Mesenchymal stem cell (in vitro differentiated cells and primary cell): ENCODE results near the gene SLC6A13. TPM values are rescaled to one million over a fixed set of nuclear protein-coding genes. Genes with fewer than 3 reads are reported as not detected.
A peak's percentile ranks its signal among the peaks of the same experiment; 100 is the strongest.

Experiments
- DNase-seq: peaks from one replicate; pipeline ENCODE4 v3.0.0-alpha.2; 2013
- H2AFZ ChIP-seq: one replicate; pipeline ENCODE4 v1.6.1; 2013; ENCODE audit warnings: low read depth, mild to moderate bottlenecking, control low read depth, inconsistent platforms, low read length, moderate library complexity
- H2AK5ac ChIP-seq: 2 replicates; pipeline ENCODE4 v1.6.1; 2013; ENCODE audit warnings: low read length, moderate library complexity, mild to moderate bottlenecking, inconsistent platforms; ENCODE audit not compliant: severe bottlenecking
- H2BK120ac ChIP-seq: one replicate; pipeline ENCODE4 v1.6.1; 2013; ENCODE audit warnings: low read depth, mild to moderate bottlenecking, inconsistent platforms, low read length, moderate library complexity
- H2BK12ac ChIP-seq, 2 experiments: one replicate each; pipeline ENCODE4 v1.6.1; 2013; ENCODE audit warnings: inconsistent platforms in 2 of 2, low read length in 2 of 2, mild to moderate bottlenecking in 2 of 2, moderate library complexity in 2 of 2, control low read depth in 1 of 2
- H2BK15ac ChIP-seq: one replicate; pipeline ENCODE4 v1.6.1; 2013; ENCODE audit warnings: mild to moderate bottlenecking, low read depth, inconsistent platforms; ENCODE audit not compliant: poor library complexity, severe bottlenecking
- H2BK5ac ChIP-seq: 2 replicates; pipeline ENCODE4 v1.6.1; 2013; ENCODE audit warnings: low read depth, mild to moderate bottlenecking, low read length, control low read depth, inconsistent platforms; ENCODE audit not compliant: poor library complexity, severe bottlenecking
- H3K14ac ChIP-seq, 2 experiments: one replicate each; pipeline ENCODE4 v1.6.1; 2013; ENCODE audit warnings: inconsistent platforms in 2 of 2, low read length in 2 of 2, control low read depth in 1 of 2, mild to moderate bottlenecking in 1 of 2, moderate library complexity in 1 of 2
- H3K18ac ChIP-seq, 2 experiments: one replicate each; pipeline ENCODE4 v1.6.1; 2013; ENCODE audit warnings: inconsistent platforms in 2 of 2, low read length in 2 of 2, control low read depth in 1 of 2, low read depth in 1 of 2, mild to moderate bottlenecking in 1 of 2
- H3K23ac ChIP-seq, 2 experiments: one replicate each; pipeline ENCODE4 v1.6.1; 2013; ENCODE audit warnings: inconsistent platforms in 2 of 2, low read length in 2 of 2, mild to moderate bottlenecking in 2 of 2, moderate library complexity in 2 of 2, control low read depth in 1 of 2
- H3K27ac ChIP-seq: 2 replicates; pipeline ENCODE4 v1.5.1; 2013; ENCODE audit warnings: mild to moderate bottlenecking, moderate library complexity, low read length, control low read depth, inconsistent platforms; ENCODE audit not compliant: poor library complexity, severe bottlenecking
- H3K27me3 ChIP-seq, 2 experiments: 2 replicates each; pipeline versions ENCODE4 v1.6.1 to v1.7.0; 2013; ENCODE audit warnings: low read length in 2 of 2, mild to moderate bottlenecking in 2 of 2, moderate library complexity in 2 of 2, control low read depth in 1 of 2, inconsistent platforms in 1 of 2; ENCODE audit not compliant: control insufficient read depth in 1 of 2, insufficient read depth in 1 of 2
- H3K36me3 ChIP-seq, 2 experiments: 2 replicates each; pipeline versions ENCODE4 v1.6.1 to v1.7.0; 2013; ENCODE audit warnings: low read length in 2 of 2, control low read depth in 1 of 2, inconsistent platforms in 1 of 2, low read depth in 1 of 2, mild to moderate bottlenecking in 1 of 2; ENCODE audit not compliant: insufficient read depth in 2 of 2, control insufficient read depth in 1 of 2
- H3K4ac ChIP-seq, 2 experiments: one replicate each; pipeline ENCODE4 v1.6.1; 2013; ENCODE audit warnings: inconsistent platforms in 2 of 2, low read length in 2 of 2, mild to moderate bottlenecking in 2 of 2, moderate library complexity in 2 of 2, control low read depth in 1 of 2, low read depth in 1 of 2
- H3K4me1 ChIP-seq: 2 replicates; pipeline ENCODE4 v1.6.1; 2013; ENCODE audit warnings: low read depth, low read length, control low read depth; ENCODE audit not compliant: control insufficient read depth, insufficient read depth
- H3K4me2 ChIP-seq: 2 replicates; pipeline ENCODE4 v1.6.1; 2013; ENCODE audit warnings: low read length, mild to moderate bottlenecking, inconsistent platforms; ENCODE audit not compliant: poor library complexity, severe bottlenecking
- H3K4me3 ChIP-seq, 2 experiments: 2 replicates each; pipeline versions ENCODE4 v1.5.1 to v1.7.0; 2013; ENCODE audit warnings: low read length in 2 of 2, mild to moderate bottlenecking in 2 of 2, control low read depth in 1 of 2, low read depth in 1 of 2; ENCODE audit not compliant: insufficient read depth in 1 of 2
- H3K79me1 ChIP-seq: replicated peaks from 2 replicates; pipeline ENCODE4 v1.6.1; 2013; ENCODE audit warnings: mild to moderate bottlenecking, control low read depth, low read length, inconsistent platforms; ENCODE audit not compliant: poor library complexity, severe bottlenecking
- H3K9ac ChIP-seq: 2 replicates; pipeline ENCODE4 v1.7.0; 2013; ENCODE audit warnings: mild to moderate bottlenecking, low read length, moderate library complexity
- H3K9me3 ChIP-seq: 2 replicates; pipeline ENCODE4 v1.7.0; 2013; ENCODE audit warnings: mild to moderate bottlenecking, low read length; ENCODE audit not compliant: control insufficient read depth
- H4K8ac ChIP-seq: one replicate; pipeline ENCODE4 v1.6.1; 2013; ENCODE audit warnings: inconsistent platforms, mild to moderate bottlenecking, low read length, moderate library complexity
- H4K91ac ChIP-seq: one replicate; pipeline ENCODE4 v1.6.1; 2013; ENCODE audit warnings: mild to moderate bottlenecking, low read length, inconsistent platforms
- WGBS: methylation state at CpG from one replicate; pipeline ENCODE4 v1.1.7; 2013; ENCODE audit warnings: mixed read lengths; 5-methylcytosine and 5-hydroxymethylcytosine counted together
- polyA plus RNA-seq, 2 experiments: library from polyadenylated mRNA; stranded (reverse); fragments of 200-250 nt; gene quantifications; one replicate each; pipeline ENCODE4 v1.2.3, GENCODE V29; 2013

SLC6A13 gene
- not detected for polyA plus RNA-seq (2013, experiment 1 of 2)
- polyA plus RNA-seq (2013, experiment 2 of 2): 0.04 TPM

DNA sequence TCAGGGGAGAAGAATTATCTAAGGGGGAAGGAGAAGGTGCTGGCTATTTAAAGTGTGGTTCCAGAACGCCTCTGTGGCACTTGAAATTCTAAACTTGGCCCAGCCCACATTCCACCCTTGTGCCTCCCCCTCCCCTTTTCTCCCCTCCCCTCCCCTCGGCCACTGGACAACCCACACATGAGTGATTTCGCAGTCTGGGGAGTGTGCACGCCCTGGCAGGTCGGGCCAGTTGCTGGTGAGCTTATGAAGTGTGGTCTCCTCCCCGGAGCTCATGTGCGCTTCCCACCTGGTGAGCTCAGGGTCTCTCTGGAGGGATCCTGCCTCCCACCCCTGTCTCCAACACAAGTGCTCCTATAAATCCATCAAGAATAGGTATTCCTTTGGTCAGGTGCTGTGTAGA lies at the start of gene SLC6A13:
Gene SLC6A13, minus strand, starts transcription at position 20 of the 400 bp plus-strand sequence. CDS start 2,784 bp downstream, outside the sequence.
- Histone ChIP-seq H3K4ac (no peak within 1 kb of the TSS), H3K4me2 (no peak within 1 kb of the TSS), H2BK120ac (no peak within 1 kb of the TSS), H3K14ac (no peak within 1 kb of the TSS), H2AK5ac (no peak within 1 kb of the TSS), H3K9me3 (no peaks in the 10 kb centered on the region), H3K27ac (no peak within 1 kb of the TSS), H3K4me1 (peaks cover 8% of the 10 kb centered on the region), H4K91ac (no peak within 1 kb of the TSS), H3K4me3 (no peak within 1 kb of the TSS), H3K9ac (no peak within 1 kb of the TSS), H3K27me3 (peaks cover 18 to 67% of the 10 kb centered on the region in 2 experiments), H2BK12ac (no peak within 1 kb of the TSS), H4K8ac (no peak within 1 kb of the TSS), H2BK15ac (no peak within 1 kb of the TSS), H2AFZ (no peak within 1 kb of the TSS), H2BK5ac (no peak within 1 kb of the TSS), H3K36me3 (no peaks in the 10 kb centered on the region), H3K23ac (no peak within 1 kb of the TSS), H3K18ac (no peak within 1 kb of the TSS), H3K79me1 (no peaks in the 10 kb centered on the region)
- DNase-seq: no peak
- 55% methylated on average over 4 of the region's 7 CpGs for WGBS

DNA sequence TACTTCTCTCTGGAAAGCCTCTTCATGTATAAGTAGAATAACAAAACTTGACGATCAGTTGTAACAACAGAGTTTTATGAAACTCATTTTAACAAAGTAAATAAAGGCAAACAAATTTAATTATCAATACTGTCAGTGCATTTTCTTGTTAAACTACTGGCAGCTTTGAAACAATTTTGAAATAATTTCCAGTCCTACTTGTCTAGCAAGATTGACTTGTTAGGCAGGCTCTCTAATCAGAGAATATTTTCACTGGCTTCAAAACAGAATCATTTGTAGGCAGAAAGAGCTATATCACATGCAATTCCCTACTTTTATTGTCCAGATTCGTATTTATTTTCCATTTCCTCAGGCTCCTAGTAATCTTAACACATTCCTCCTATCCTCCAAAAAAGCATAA lies 45.9 kb upstream of the SLC6A13 start:
- Histone ChIP-seq H4K8ac (no peak overlapping the region), H3K27ac (no peak overlapping the region), H2AK5ac (no peak overlapping the region), H3K4me1 (no peaks in the 10 kb centered on the region), H3K9me3 (no peaks in the 10 kb centered on the region), H3K4me2 (no peak overlapping the region), H4K91ac (no peak overlapping the region), H3K36me3 (peaks cover 31 to 100% of the 10 kb centered on the region in 2 experiments), H2BK12ac (no peak overlapping the region), H3K18ac (no peak overlapping the region), H3K4me3 (no peak overlapping the region), H3K4ac (no peak overlapping the region), H2BK120ac (no peak overlapping the region), H3K23ac (no peak overlapping the region), H2BK5ac (no peak overlapping the region), H2AFZ (no peak overlapping the region), H3K27me3 (no peaks in the 10 kb centered on the region), H3K14ac (no peak overlapping the region), H2BK15ac (no peak overlapping the region), H3K9ac (no peak overlapping the region), H3K79me1 (peaks cover 14% of the 10 kb centered on the region)
- no peak for DNase-seq
- 100% methylated on average over 2 of the region's 2 CpGs for whole genome bisulfite sequencing

DNA sequence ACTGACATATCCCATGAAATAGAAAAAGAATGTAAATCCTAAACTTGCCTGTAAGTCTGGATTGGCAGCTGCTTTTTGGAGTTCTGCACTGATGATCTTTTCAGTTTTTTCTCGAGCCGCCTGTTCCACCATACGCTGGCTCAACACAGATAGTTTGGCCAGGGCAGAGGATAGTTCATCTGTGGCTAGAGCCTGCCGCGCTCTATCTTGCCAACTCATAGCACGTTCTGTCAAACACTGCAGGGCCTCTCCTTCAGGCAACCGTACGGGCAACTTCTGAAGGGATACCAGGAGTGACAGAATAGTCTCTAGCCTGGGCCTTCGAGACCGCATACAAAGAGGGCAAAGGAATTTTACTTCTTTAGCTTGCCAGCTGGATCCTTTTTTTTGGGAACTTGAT lies 44.8 kb upstream of the SLC6A13 start:
- no peak for DNase-seq
- H3K4ac ChIP-seq: no peak overlapping the region
- no peak overlapping the region for H4K91ac ChIP-seq
- H2BK15ac ChIP-seq: no peak overlapping the region
- H2AK5ac ChIP-seq: no peak overlapping the region
- H2BK5ac ChIP-seq: no peak overlapping the region
- H3K79me1 ChIP-seq: peaks cover 14% of the 10 kb centered on the region
- no peak overlapping the region for H4K8ac ChIP-seq
- no peak overlapping the region for H3K4me2 ChIP-seq
- H3K23ac ChIP-seq: no peak overlapping the region
- peaks cover 32 to 97% of the 10 kb centered on the region in 2 experiments for H3K36me3 ChIP-seq
- no peak overlapping the region for H3K9ac ChIP-seq
- H2AFZ ChIP-seq: no peak overlapping the region
- H2BK120ac ChIP-seq: no peak overlapping the region
- 98% methylated on average over 10 of the region's 10 CpGs for WGBS
- H3K14ac ChIP-seq: no peak overlapping the region
- no peaks in the 10 kb centered on the region for H3K4me1 ChIP-seq
- no peak overlapping the region for H2BK12ac ChIP-seq
- H3K27me3 ChIP-seq: no peaks in the 10 kb centered on the region
- H3K18ac ChIP-seq: no peak overlapping the region
- H3K27ac ChIP-seq: no peak overlapping the region
- H3K4me3 ChIP-seq: no peak overlapping the region
- no peaks in the 10 kb centered on the region for H3K9me3 ChIP-seq

DNA sequence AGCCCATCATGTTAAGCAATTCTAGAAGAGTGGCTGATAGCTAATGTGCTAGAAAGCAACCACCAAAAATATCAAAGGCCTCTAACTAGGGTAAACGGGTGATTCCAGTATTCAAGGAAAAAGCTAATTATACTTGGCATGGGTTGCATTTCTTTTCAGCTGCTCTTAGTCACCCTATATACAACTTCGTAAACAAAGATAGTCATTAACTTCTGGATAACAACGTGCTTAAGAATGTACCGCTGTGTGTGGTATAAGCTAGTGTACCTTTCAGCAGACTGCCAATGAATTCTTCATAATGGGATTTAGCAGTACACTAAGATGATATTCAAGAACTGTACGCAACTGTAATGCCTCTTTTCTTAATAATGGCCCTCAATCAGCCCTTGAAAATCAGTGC lies 42.2 kb upstream of the SLC6A13 start:
- Histone ChIP-seq H2BK120ac (no peak overlapping the region), H4K91ac (no peak overlapping the region), H4K8ac (no peak overlapping the region), H2AK5ac (no peak overlapping the region), H2BK15ac (no peak overlapping the region), H3K4me3 (no peak overlapping the region), H3K9me3 (no peaks in the 10 kb centered on the region), H3K79me1 (peaks cover 11% of the 10 kb centered on the region), H3K27me3 (no peaks in the 10 kb centered on the region), H2AFZ (no peak overlapping the region), H3K27ac (no peak overlapping the region), H3K18ac (no peak overlapping the region), H3K4me2 (no peak overlapping the region), H3K9ac (no peak overlapping the region), H3K4ac (no peak overlapping the region), H2BK12ac (no peak overlapping the region), H3K36me3 (peaks cover 17 to 71% of the 10 kb centered on the region in 2 experiments), H3K14ac (no peak overlapping the region), H3K23ac (no peak overlapping the region), H2BK5ac (no peak overlapping the region), H3K4me1 (no peaks in the 10 kb centered on the region)
- DNase-seq: peak; percentile 27
- WGBS: 83% methylated on average over 4 of the region's 5 CpGs
